NCI-H2081 (cell line): Measurements from ENCODE around the gene MYO7A.

Experiments used
- DNase-seq, 2 experiments: peaks; one replicate each; lab custom pipeline; 2025; lab: John Stamatoyannopoulos, UW

MYO7A gene

DNA sequence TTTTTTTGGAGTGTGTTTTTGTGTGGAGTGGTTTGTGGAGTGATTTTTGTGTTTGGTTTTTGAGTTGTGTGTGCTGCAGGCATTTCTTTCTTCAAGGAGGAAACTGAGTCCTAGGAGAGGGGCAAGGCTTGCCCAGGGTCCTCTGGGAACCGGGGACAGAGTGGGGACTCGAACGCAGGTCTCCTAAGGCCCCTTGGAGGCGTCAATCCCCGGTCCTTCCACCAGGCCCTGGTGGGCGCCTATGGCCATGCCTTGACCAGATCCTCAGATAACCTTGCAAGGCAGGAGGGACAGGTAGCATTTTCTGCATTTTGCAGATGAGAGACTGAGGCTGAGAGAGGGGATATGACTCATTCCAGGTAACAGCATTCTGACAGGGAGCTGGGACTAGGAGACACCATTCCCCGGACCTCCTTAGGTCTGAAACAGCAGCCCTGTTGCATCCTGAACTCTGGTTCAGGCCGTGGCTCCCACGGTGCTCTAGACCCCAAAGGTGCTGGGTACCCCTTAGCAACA is 39.1 kb downstream of the MYO7A start:
- no peak for DNase-seq

DNA sequence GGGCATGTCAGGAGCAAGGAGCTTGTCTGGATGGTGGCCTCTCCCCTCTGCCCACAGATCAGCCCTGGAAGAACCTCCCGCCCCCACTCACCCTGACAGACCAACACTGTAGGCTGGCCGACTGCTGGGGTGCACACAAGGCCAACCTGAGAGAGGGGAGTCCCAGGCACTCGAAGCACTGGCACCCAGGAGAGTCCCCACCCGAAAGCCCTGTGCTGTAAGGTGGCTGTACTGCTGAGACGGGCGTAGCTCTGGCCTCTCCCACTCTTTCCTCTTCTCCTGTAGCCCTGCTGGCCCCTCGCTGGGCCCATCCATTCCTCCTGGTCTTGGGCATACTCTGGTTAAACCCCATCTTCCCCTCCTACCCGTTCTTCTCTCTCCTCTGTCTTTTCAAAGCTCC is 39.7 kb downstream of the MYO7A start:
- DNase-seq: no peak

DNA sequence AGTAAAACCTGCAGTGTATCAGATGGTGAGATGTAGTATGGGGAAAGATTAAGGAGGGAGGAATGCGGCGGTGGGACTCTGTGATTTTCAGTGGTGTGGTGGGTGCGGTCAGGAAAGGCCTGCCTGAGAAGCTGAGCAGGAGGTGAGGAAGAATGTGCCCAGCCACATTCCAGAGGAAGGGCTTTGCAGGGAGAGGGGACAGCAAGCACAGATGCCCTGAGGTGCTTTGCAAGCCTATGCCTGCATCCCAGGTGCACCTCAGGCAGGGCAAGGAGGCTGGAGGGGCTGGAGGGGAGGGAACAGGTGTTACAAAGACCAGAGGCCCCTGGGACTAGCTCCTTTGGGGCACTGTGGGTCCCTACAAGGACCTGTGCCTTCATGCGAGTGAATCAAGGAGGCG is 42.1 kb downstream of the MYO7A start:
- no peak for DNase-seq

DNA sequence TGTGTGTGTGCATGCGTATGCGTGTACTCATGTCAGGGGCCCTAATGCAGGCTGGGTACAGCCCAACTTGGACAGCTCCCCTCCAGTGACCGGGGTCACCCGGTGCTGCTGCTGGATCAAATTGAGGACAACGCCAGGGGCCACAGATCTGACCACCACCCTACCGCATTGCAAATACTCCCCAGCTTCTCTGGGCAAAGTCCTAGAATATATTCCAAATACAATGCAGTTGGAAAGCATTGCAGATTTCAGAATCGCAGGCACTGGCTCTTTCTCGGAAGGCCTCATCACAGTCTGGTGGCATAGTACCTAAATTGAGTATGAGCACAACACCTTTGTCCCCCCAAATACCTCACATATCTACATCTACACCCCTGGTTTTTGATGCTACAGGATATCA is 43.2 kb downstream of the MYO7A start:
- no peak for DNase-seq

DNA sequence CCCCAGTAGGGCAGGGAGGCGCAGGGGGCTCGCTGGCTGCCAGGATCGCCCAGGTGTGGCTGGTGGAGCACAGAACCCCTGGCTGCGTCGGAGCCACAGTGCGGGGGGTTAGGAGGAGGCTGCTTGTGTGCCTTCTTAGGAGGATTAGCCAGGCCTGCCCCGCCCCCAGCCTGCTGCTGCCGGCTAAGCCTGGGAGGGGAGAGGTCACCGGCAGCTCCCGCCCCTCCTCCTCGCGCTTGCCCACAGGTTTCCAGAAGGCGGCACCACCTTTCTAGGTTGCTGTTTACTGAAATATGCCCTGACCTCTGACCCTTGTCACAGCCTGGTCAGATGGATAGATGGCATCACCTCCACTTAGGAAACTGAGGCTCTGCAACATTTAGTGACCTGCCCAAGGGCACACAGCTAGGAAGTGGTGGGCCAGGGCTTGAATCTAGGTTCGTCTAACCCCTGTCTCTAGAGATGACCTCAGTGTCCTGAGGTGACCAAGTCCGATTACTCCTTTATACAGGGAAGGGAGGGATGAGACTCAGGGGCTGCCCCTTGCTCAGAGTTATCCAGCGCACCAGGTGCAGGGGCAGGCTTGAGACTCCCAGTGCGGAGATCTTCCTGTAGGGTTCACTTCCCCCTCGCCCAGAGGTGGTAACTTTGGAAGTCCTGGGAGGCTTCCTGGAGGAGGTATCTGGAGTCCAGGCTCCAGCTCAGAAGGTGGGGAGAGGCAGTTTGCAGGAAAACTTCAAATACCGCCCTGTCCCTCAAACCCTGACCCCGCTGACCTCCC is 44.0 kb downstream of the MYO7A start:
- no peak for DNase-seq

DNA sequence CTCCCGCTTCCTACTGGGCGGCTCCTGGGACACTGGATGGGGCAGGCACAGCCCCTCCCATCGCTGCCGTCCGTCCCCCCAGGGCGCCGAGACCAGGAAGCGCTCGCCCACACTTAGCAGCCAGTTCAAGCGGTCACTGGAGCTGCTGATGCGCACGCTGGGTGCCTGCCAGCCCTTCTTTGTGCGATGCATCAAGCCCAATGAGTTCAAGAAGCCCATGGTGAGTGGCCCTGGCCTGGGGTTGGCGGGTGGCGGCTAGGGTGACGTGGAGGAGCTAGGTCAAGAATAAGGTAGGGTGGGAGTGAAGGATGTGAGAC is 44.6 kb downstream of the MYO7A start:
- DNase-seq: no peak

DNA sequence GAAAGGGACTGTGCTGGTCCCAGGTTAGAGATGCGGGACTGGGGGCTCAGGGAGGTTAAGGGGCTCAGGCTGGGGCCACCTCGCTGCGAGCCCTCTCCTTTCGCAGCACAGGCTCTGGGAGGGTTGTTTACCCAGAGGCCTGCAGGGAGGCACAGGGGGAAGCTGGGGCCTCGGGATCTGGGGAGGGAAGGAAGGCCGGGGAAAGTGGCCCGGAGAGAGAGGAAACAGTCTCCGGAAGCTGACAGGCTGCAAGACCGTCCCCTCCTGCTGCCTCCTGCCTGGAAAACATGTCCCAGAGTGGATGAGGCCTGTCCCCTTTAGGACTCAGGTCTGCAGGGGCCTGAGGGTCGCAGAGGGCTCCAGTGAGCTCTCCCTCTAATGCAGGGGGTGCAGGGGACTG is 45.4 kb downstream of the MYO7A start:
- DNase-seq: no peak

DNA sequence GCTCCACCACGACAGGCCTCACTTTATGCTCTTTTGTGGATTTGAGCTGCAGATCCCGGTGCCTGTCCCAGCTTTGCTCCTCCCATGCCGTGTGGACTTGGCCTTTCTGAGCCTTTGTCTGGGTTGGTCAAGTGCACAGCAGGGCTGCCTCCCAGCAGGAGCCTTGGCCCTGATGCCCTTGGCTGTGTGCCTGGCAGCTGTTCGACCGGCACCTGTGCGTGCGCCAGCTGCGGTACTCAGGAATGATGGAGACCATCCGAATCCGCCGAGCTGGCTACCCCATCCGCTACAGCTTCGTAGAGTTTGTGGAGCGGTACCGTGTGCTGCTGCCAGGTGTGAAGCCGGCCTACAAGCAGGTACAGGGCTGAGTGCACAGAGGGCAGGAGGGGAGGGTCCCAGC is 46.5 kb downstream of the MYO7A start:
- peak in 1 of 2 experiments; percentile 25 for DNase-seq

DNA sequence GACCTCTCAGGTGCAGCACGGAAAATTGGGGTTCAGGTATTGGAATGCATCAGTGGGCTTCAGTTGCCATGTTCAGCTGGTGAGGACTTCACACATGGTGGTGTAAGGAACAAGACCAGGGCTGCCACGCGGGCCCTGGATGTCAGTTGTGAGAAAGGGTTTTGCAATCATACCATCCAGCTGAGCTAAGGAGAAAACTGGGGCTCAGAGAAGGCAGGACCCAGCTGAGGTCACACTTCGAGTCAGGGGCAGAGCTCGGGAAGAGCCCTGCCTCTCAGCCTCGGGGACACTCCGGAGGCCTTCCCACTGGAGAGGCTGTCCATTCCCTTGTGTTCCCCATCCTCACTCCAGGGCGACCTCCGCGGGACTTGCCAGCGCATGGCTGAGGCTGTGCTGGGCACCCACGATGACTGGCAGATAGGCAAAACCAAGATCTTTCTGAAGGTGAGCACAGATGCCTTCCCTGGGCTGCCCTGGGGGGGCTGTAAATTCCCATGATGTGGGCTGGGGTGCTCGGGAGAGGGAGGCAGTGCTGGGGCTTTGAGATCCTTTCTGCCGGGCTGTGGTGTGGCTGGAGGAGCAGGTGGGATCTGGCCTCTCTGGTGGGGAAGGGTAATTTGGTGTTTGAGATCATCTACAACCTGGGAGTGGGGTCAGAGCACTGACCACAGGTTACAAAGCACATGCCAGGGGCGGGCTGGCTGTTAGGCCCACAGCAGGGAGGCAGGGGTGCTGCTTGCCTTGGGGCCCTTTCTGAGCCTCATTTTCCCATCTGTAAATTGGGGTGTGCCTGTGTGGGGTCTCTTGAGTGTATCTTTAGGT is 47.2 kb downstream of the MYO7A start:
- no peak for DNase-seq

DNA sequence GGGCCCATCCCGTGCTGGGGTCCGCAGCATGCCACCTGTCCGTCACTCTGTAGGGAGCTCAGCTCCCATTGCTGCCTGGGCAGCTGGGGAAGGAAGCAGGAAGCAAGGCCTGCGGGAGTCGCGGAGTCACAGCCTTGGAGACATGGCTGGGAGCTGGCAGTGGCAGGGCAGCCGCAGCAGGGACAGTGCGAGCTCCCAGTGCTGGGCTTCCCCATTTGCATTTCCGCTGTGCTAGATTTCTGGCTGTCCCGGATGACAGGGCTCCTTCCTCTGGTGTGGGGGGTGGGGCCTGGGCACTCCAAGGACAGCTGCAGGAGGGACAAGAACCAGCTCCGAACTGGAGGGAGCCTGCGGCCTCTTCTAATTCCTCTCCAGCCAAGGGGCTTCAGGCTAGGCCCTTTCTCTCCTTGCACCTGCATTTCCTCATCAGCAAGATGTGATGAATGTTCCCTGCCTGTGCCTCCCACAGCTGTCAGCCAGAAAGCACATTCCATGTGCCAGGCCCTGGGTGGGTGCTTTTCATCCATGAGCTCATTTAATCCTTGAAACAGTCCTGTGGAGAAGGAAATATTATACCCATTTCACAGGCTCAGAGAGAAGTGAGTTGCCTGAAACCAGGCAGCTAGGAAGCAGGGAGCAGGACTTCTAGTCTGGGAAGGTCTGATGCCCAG is 48.0 kb downstream of the MYO7A start:
- DNase-seq: no peak

DNA sequence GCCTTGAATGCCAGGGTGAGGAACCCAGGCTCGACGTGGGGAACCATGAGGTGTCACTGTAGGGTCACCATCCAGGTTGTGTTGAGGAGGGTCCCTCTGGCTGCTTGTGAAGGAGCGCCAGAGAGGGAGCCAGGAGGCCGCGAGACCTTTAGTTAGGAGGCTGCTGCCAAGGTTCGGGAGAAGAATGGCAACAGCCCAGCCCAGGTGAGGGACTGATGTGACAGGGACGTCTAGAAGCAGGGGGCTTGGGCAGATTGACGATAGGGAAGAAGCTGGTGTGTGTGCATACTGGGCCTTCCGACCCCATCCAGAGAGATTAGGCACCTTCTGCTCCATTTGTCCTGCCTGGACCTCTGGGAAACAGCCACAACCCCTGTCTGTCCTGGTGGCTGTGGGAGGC is 49.0 kb downstream of the MYO7A start:
- DNase-seq: no peak

DNA sequence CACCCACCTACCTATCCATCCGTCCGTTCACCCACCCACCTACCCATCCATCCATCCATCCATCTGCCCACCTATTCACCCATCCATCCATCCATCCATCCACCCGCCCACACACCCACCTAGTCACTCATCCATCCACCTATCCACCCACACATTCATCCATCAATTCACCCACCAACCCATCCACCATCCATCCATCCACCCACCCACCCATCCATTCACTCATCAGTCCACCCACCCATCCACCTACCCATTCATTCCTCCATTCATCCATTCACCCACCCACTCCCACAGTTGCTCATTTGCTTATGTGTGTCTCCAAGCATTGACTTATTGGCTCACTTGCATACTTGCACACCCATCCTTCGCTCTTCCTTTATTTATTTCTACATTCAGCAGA is 50.1 kb downstream of the MYO7A start:
- DNase-seq: no peak

DNA sequence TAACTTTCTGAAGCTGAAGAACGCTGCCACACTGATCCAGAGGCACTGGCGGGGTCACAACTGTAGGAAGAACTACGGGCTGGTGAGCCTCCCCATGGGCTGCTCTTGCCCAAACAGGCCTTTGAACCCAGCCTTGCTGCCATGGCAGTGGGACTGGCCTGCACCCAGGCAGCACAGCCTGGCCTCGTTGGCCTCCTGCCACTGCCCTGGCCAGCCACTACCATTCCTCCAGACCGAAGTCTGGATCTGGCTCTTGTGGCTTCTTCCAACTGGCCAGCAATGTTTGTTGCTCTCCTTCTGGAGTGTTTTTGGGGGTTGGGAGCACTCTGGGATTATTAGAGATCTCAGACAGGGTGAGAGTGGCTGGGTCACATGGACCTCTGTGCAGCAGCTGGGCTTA is 51.0 kb downstream of the MYO7A start:
- no peak for DNase-seq

DNA sequence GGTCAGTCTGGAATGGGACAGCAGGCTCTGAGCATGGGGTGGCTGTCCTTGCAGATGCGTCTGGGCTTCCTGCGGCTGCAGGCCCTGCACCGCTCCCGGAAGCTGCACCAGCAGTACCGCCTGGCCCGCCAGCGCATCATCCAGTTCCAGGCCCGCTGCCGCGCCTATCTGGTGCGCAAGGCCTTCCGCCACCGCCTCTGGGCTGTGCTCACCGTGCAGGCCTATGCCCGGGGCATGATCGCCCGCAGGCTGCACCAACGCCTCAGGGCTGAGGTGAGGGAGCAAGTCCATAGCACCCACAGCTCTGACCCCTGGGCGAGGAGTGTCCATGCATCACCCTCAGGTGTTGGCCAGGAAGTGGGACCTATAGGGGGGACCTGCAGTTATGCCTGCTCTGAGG is 51.6 kb downstream of the MYO7A start:
- no peak for DNase-seq

DNA sequence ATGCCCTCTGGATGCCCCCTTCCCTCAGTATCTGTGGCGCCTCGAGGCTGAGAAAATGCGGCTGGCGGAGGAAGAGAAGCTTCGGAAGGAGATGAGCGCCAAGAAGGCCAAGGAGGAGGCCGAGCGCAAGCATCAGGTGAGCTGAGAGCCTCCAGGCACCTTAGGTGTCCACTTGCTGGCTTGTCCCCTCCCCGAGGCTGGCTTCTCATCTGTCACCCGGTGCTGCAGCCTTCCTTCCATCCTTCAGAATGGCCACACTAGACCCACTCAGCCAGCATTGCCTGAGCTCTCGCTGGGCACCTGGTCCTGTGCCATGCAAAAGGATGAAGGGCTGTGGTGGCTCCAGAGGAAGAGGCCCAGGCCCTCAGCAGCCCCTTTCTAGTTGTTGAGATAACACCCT is 52.3 kb downstream of the MYO7A start:
- DNase-seq: no peak

DNA sequence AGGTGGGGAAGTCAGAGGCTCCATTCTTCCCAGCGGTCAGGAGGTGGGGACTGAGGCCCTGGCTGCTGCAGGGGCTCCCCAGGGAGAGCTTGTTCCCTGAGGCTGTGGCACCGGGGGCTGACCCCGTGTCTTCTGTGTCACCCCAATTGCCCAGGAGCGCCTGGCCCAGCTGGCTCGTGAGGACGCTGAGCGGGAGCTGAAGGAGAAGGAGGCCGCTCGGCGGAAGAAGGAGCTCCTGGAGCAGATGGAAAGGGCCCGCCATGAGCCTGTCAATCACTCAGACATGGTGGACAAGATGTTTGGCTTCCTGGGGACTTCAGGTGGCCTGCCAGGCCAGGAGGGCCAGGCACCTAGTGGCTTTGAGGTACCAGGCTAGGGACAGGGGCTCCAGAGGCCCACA is 53.2 kb downstream of the MYO7A start:
- no peak for DNase-seq

DNA sequence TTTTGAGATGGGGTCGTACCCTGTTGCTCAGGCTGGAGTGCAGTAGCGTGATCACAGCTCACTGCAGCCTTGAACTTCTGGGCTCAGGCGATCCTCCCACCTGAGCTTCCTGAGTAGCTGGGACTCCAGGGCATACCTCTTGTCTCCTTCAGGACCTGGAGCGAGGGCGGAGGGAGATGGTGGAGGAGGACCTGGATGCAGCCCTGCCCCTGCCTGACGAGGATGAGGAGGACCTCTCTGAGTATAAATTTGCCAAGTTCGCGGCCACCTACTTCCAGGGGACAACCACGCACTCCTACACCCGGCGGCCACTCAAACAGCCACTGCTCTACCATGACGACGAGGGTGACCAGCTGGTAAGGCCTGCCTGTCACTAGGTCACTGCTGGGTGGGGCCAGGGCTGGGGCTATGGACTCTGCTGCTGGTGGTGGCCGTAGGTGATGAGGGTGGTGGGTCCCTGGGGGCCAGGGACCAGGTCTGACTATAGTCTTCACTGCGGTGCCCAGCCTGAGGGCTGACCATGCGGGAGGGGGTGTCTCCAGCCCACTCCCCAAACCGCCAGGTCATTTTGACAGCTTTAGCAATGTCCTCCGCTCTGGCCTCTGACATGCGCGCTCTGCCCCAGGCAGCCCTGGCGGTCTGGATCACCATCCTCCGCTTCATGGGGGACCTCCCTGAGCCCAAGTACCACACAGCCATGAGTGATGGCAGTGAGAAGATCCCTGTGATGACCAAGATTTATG is 53.9 kb downstream of the MYO7A start:
- no peak for DNase-seq

DNA sequence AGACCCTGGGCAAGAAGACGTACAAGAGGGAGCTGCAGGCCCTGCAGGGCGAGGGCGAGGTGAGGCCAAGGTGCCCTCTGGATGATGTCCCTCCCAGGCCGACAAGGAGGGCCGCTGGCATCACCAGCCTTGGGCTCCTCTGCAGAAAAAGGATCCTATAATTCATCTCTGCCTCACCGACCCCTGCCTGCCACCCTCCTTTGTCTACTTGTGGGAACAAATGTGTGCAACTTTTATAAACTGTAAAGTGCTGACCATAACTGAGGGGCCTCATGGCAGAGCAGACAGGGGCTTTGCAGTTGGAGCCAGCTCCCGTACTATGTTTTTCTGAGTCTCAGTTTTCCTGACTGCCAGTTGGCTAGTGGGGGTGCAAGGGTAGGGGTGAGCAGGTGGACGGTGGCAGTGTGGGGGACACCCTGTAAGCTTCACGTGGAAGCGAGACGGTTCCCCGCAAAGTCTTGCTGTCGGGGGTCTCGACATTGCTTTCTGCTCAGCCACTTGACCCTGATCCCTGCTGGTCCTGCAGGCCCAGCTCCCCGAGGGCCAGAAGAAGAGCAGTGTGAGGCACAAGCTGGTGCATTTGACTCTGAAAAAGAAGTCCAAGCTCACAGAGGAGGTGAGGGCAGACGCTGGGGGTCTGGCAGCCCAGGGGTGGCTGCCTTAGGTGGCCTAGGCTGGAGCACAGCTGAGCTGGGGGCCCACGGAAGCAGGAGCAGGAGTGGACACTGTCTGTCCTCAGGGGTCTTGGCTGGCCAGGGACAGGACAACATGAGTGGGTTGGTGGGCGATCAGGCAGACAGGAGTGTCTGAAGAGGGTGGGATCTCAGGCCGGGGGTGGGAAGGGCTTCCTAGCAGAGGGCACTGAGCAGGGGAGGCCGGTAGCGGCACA is 54.7 kb downstream of the MYO7A start:
- no peak for DNase-seq

DNA sequence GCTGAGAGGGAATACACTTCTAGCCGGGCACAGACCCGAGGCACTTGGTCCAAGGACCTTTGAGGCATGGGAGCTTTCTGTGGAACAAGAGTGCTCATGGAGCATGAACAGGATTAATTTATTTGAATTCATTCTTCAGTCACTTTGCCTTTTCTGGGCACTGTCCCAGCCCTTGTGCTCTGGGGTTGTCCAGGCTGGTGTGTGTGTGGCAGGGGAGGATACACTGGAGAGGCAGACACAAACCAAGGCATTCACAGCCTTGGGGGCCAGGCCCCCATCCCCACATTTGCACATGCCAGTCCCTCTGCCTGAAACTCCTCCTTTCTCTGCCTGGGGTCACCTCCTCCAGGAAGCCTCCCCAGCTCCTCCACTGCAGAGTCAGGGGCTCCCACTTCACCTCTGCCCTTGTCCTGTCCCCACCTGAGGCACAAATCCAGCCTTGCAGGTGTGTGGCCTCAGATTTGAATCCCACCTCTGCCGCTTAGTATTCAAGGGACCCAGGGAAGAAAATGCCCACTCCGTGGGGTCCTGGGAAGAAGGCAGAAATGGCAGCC is 55.5 kb downstream of the MYO7A start:
- no peak for DNase-seq

DNA sequence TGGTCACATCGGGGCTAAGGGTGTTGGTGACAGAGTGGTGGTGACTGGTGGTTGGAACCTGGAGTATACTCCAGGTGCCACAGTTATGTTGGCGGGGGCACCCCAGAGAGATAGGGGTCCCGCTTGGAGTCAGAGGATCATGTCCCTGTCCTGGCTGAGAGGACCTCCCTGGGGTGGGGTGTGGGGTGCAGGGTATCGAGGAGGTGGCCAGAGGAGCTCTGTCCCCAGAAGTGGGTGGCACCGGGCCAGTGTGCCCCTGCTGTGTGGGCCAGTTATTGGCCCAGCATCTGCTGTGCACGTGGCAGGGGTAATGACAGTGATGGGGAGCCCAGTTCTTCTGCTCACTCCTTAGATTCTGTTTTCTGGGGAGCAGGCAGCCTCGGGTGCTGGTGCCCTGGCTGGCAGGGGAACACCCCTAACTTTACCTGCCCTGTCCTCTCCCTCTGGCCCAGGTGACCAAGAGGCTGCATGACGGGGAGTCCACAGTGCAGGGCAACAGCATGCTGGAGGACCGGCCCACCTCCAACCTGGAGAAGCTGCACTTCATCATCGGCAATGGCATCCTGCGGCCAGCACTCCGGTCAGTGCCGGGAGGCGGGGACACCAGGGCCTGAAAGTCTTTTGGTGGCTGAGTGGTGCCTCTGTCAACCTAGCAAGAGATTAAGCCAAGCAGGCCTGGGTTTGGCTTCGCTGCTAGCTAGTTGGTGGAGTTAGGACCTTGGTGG is 56.3 kb downstream of the MYO7A start:
- DNase-seq: no peak
